Measurements from ENCODE around the gene BCL2A1.

BCL2A1 gene

DNA sequence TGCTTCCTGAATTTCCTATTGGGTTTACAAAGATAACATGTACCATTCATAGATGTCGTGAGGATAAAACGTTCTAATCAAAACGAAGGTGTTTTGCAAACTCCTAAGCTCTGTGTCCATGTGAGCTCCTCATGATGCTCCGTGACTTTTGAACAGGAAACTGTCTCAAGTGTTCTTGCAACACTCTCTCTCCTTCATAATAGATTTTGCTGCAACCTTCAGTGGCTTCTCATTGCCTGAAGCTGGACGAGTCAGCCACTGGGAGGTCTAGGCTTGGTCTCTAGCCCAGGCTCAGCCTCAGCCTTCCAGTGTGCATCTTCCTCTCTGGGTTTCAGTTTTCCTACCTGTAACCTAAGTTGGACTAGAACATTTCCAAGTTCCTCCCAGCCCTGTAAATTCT, 18.7 kb upstream of the BCL2A1 start:
- H3K4me3 ChIP-seq (ENCODE audit: extremely low read depth, insufficient read depth, low read length, poor library complexity, severe bottlenecking): no peak overlapping the region
- 81 to 89% methylated on average over 5 of the region's 5 CpGs for WGBS, 2 experiments (ENCODE audit: insufficient coverage in 2 of 2)

DNA sequence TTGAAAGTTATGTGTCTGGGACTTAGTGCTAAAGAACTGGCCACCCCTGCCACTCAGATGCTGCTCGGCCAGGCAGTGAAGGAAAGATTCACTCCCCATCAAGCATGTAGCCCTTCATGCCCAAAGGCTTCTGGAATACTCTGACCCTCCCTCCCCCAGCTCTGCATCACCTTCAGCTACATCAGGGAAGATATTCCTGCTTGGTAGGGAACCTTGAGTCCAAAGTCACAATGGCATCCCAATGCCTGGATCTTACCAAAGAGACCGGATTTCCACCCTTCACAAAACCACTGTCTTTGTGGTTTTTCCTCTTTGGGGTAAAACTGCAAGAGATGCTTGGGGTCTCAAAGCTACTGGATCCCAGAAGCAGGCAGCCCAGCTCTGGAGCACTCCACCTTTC, 18.2 kb upstream of the BCL2A1 start:
- Histone ChIP-seq H3K27ac (ENCODE audit: low read depth, low read length, severe bottlenecking) (no peak overlapping the region), H3K4me1 (ENCODE audit: control insufficient read depth, insufficient read depth, low read length, poor library complexity, severe bottlenecking) (no peaks in the 10 kb centered on the region), H3K9me3 (ENCODE audit: control insufficient read depth, low read length) (no peaks in the 10 kb centered on the region), H3K4me3 (ENCODE audit: extremely low read depth, insufficient read depth, low read length, poor library complexity, severe bottlenecking) (no peak overlapping the region), H3K36me3 (ENCODE audit: control insufficient read depth, insufficient read depth, low read length) (no peaks in the 10 kb centered on the region)
- 100% methylated on average over 1 of the region's 2 CpGs; no CpG with 5 or more reads in 1 of the 2 experiments for WGBS, 2 experiments (ENCODE audit: insufficient coverage in 2 of 2)

More for the DNA sequence above, 18.7 kb upstream of the BCL2A1 start:
- Histone ChIP-seq H3K4me1 (ENCODE audit: control insufficient read depth, insufficient read depth, low read length, poor library complexity, severe bottlenecking) (no peaks in the 10 kb centered on the region), H3K36me3 (ENCODE audit: control insufficient read depth, insufficient read depth, low read length) (no peaks in the 10 kb centered on the region), H3K9me3 (ENCODE audit: control insufficient read depth, low read length) (no peaks in the 10 kb centered on the region), H3K27ac (ENCODE audit: low read depth, low read length, severe bottlenecking) (no peak overlapping the region)

DNA sequence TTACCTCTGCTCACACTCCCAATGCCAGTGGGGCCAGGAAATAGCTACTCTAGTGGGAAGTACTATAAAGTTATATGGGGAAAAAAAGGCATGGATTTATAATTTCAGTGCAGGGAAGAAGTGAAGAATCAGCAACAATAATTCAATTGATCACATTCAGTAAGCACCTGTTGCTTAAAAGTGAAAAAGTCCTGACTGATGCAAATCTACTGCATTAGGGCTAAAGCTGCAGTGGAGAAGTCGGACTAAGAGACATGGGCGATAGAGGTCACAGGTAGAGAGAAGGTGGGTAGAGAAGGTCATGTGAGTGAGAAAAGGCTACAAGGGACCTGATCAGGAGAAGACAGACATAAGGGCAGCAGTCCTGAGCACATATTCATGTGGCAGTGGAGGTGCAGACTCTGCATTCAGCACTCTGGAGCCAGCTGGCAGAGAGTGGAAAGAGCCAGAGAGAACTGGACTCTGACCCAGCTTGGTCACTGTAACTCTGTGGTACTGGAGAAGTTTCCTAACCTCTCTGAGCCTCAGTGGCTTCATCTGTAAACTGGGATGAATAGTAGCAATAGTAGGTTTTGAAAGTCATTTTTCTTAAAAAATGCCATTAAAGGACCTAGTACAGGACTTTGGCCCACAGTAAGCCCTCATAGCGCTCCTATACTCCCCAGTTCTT, 17.6 kb upstream of the BCL2A1 start:
- WGBS, 2 experiments (ENCODE audit: insufficient coverage in 2 of 2): 95 to 97% methylated on average over 2 to 3 of the region's 3 CpGs
- H3K27ac ChIP-seq (ENCODE audit: low read depth, low read length, severe bottlenecking): no peak overlapping the region

DNA sequence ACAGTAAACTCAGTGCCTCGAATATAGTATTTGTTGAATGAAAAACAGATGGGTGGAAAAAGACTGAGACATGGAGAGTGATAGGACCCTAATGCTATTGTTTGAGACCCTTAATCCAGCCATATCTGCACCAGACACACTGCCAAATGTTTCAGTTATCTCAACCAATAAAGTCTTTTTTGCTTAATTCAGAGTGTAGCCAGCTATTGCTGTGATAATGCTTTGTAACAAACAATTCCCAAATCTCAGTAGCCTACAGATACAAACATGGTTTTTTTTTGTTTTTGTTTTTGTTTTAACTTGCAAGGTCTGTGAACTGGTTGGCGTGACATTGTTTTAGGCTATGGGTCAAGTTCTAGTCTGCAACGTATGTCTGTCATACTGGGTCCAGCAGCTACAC, 17.0 kb upstream of the BCL2A1 start:
- Histone ChIP-seq H3K4me3 (ENCODE audit: extremely low read depth, insufficient read depth, low read length, poor library complexity, severe bottlenecking) (no peak overlapping the region), H3K9me3 (ENCODE audit: control insufficient read depth, low read length) (no peaks in the 10 kb centered on the region), H3K36me3 (ENCODE audit: control insufficient read depth, insufficient read depth, low read length) (no peaks in the 10 kb centered on the region), H3K4me1 (ENCODE audit: control insufficient read depth, insufficient read depth, low read length, poor library complexity, severe bottlenecking) (no peaks in the 10 kb centered on the region), H3K27ac (ENCODE audit: low read depth, low read length, severe bottlenecking) (no peak overlapping the region)
- WGBS, 2 experiments (ENCODE audit: insufficient coverage in 2 of 2): 100% methylated on average over 2 to 3 of the region's 3 CpGs

More for the DNA sequence above, 17.6 kb upstream of the BCL2A1 start:
- Histone ChIP-seq H3K4me3 (ENCODE audit: extremely low read depth, insufficient read depth, low read length, poor library complexity, severe bottlenecking) (no peak overlapping the region), H3K36me3 (ENCODE audit: control insufficient read depth, insufficient read depth, low read length) (no peaks in the 10 kb centered on the region), H3K4me1 (ENCODE audit: control insufficient read depth, insufficient read depth, low read length, poor library complexity, severe bottlenecking) (no peaks in the 10 kb centered on the region), H3K9me3 (ENCODE audit: control insufficient read depth, low read length) (no peaks in the 10 kb centered on the region)

DNA sequence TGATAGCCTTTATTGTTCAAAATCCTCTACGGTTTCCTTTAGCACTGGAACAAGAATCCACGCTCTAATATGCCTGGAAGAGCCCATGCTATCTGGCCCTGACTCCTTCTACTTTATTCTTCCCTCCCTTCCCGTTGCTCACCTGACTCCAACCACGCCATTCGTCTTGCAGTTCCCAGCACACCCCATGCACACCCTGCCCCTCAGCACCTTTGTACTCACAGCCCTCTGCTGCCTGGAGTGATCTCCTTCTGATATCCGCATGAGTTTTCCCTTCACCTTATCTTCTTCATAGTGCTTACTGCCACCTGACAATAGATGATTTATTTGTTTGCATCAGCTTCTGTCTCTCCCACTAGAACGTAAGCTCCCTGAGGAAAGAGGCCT, 16.6 kb upstream of the BCL2A1 start:
- 85 to 86% methylated on average over 6 of the region's 7 CpGs for WGBS, 2 experiments (ENCODE audit: insufficient coverage in 2 of 2)
- H3K4me1 ChIP-seq (ENCODE audit: control insufficient read depth, insufficient read depth, low read length, poor library complexity, severe bottlenecking): no peaks in the 10 kb centered on the region
- no peaks in the 10 kb centered on the region for H3K9me3 ChIP-seq (ENCODE audit: control insufficient read depth, low read length)
- no peak overlapping the region for H3K4me3 ChIP-seq (ENCODE audit: extremely low read depth, insufficient read depth, low read length, poor library complexity, severe bottlenecking)
- H3K36me3 ChIP-seq (ENCODE audit: control insufficient read depth, insufficient read depth, low read length): no peaks in the 10 kb centered on the region
- no peak overlapping the region for H3K27ac ChIP-seq (ENCODE audit: low read depth, low read length, severe bottlenecking)

DNA sequence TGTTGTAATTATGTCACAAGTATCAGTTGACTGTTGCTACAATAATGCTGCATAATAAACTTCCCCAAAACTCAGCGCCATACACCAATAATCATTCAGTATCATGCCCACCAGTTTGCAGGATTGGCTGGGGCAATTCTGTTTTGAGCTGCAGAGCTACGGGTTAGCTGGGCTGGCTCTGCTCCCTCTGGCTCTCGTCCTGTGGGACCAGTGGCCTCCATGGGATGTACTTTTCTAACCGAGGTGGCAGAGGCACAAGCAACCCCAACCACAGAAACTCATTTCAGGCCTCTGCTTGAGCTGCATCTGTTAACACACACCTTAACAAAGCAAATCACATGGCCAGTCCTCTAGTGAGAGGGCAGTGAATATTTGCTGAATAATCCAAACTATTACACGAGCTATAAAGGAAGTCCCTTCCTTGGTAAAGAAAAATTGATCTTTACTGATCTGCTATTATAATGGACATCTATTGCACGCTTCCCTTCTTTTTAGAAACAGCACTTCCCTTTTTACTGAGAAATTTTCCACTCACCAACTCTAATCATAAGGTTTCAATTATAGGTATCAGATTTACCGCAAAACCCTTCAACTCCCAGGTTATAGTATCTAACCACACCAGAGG, 10.9 kb upstream of the BCL2A1 start:
- H3K4me3 ChIP-seq (ENCODE audit: extremely low read depth, insufficient read depth, low read length, poor library complexity, severe bottlenecking): no peak overlapping the region
- no peaks in the 10 kb centered on the region for H3K36me3 ChIP-seq (ENCODE audit: control insufficient read depth, insufficient read depth, low read length)
- no peaks in the 10 kb centered on the region for H3K4me1 ChIP-seq (ENCODE audit: control insufficient read depth, insufficient read depth, low read length, poor library complexity, severe bottlenecking)
- WGBS, 2 experiments (ENCODE audit: insufficient coverage in 2 of 2): 94 to 100% methylated on average over 4 to 5 of the region's 7 CpGs
- no peak overlapping the region for H3K27ac ChIP-seq (ENCODE audit: low read depth, low read length, severe bottlenecking)
- H3K9me3 ChIP-seq (ENCODE audit: control insufficient read depth, low read length): no peaks in the 10 kb centered on the region

DNA sequence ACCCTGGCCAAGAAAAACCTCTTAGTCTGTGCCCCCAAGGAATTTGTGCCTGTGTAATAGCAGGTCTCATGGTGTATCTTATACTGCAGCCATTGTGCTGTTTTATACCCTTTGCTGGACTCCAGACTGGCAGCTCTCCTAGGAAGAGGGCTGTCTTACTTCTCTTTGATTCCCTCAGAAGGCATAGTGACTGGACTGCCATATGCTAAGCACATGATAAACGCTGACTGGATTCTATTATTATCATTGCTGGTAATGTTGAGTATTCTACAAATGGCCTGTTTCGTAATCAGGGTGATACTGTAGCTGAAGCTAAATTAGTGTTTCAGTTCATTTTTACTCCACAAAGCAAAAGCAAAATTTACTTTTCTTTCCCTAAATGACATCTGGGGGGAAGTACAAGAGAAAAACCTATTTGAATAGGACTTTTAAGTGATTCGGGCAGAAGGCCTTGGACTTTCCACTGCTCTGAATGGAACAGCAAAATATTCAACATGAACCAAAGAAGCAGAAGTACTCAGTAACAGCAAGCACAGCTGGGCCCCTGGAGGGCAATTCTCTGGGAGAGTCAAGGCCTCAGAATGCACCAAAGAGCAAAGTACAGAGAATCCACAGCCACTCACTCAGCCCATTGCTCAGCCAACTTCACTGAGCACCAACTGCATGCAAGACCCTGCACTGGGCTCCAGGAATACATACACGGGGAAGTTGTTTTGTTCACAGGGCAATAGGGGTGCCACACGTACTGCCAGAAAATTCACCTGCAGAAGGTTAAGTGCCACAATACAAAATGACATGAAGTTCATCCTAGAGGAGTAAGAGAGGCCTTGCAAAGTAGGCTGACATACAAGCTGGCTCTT, 7.9 kb upstream of the BCL2A1 start:
- Histone ChIP-seq H3K4me3 (ENCODE audit: extremely low read depth, insufficient read depth, low read length, poor library complexity, severe bottlenecking) (no peak overlapping the region), H3K36me3 (ENCODE audit: control insufficient read depth, insufficient read depth, low read length) (no peaks in the 10 kb centered on the region), H3K4me1 (ENCODE audit: control insufficient read depth, insufficient read depth, low read length, poor library complexity, severe bottlenecking) (no peaks in the 10 kb centered on the region), H3K27ac (ENCODE audit: low read depth, low read length, severe bottlenecking) (peak overlapping the region; percentile 4), H3K9me3 (ENCODE audit: control insufficient read depth, low read length) (no peaks in the 10 kb centered on the region)
- WGBS, 2 experiments (ENCODE audit: insufficient coverage in 2 of 2): 84 to 92% methylated on average over 2 of the region's 5 CpGs

DNA sequence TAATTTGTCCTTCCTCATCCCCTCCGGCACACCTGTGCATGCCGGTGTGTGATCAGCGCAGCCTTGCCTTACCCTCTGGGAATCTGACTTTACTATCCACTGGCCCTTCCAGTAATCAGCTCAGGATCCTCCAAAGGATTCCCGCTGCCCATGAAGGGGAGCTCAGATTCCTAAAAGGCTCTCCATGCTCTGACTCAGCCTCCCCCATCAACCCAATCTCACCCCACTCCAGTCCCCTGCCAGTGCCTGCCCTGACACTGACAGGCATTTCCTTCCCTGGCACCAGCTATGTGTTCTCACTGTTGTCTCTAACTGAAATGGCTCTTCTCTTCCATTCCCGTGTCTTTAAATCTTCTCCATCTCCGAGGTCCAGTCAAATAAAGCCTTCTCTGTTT, 7.3 kb upstream of the BCL2A1 start:
- Histone ChIP-seq H3K27ac (ENCODE audit: low read depth, low read length, severe bottlenecking) (peak overlapping the region; percentile 4), H3K9me3 (ENCODE audit: control insufficient read depth, low read length) (no peaks in the 10 kb centered on the region), H3K36me3 (ENCODE audit: control insufficient read depth, insufficient read depth, low read length) (no peaks in the 10 kb centered on the region), H3K4me3 (ENCODE audit: extremely low read depth, insufficient read depth, low read length, poor library complexity, severe bottlenecking) (no peak overlapping the region), H3K4me1 (ENCODE audit: control insufficient read depth, insufficient read depth, low read length, poor library complexity, severe bottlenecking) (no peaks in the 10 kb centered on the region)
- 90 to 91% methylated on average over 4 to 6 of the region's 6 CpGs for WGBS, 2 experiments (ENCODE audit: insufficient coverage in 2 of 2)

DNA sequence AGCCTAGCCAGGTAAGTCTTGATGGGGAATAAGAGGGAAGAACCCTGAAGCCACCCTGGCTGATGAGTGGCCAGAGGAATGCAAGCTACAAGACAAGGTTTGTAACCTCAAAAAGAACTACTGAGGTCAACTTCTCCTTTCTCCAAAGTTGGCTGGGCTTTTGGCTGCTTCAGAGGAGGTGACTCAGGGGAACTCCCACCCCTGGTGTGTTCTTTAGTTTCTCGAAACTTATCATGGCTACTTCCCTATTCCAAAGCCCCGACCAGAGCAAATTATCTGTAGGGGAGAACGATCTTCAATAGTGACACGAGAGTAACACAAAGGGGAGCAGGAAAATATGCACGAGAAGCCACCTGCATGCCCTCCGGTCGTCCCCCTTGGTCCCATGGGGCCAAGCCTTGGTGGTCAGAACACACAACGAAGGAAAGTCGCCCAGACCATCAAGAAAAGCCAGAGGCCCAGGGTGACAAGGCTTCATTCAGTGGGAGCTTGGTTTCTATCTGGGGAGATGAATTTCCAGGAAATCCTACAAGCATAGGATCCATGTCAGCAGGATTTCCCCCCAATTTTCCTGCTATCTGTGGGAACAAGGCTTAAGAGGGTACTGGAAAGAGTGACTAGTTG, 6.5 kb upstream of the BCL2A1 start:
- no peaks in the 10 kb centered on the region for H3K36me3 ChIP-seq (ENCODE audit: control insufficient read depth, insufficient read depth, low read length)
- H3K4me3 ChIP-seq (ENCODE audit: extremely low read depth, insufficient read depth, low read length, poor library complexity, severe bottlenecking): no peak overlapping the region
- no peak overlapping the region for H3K27ac ChIP-seq (ENCODE audit: low read depth, low read length, severe bottlenecking)
- no peaks in the 10 kb centered on the region for H3K4me1 ChIP-seq (ENCODE audit: control insufficient read depth, insufficient read depth, low read length, poor library complexity, severe bottlenecking)
- 81 to 86% methylated on average over 5 to 7 of the region's 9 CpGs for WGBS, 2 experiments (ENCODE audit: insufficient coverage in 2 of 2)
- H3K9me3 ChIP-seq (ENCODE audit: control insufficient read depth, low read length): no peaks in the 10 kb centered on the region

DNA sequence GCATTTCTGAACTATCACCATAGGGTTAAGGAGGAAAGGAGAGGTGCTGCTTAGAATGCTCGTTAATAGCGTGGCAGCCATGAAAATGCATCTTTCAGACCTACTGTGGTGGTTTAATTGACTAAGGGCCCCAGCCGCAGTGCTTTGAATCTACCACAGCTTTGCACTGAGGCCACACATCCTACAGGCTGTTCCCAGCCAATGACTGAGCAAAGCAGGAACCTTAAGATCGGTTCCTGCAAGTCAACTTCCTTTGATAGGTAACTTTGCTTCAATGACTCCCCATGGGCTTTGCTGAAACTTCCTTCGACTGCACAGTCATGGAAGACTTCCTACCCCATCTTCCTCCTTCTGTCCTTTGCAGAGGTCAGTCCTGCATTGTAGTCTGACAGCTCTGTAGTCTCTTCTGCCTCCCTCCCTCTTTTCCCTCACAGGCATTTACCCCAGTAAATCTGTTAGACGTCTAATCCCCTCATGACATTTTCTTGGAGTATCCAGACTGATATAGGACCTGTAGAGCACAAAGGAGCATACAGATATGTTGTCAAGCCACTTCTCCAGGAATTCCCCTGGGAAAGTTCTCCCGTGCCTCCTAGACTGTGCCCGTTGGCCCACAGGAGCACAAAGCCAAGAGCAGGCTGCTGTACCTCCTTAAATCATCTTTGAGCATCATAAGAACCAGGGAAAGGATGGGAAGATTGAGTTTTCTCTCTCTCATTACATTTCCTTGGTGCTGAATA, 2.6 kb upstream of the BCL2A1 start:
- H3K36me3 ChIP-seq (ENCODE audit: control insufficient read depth, insufficient read depth, low read length): no peaks in the 10 kb centered on the region
- H3K4me1 ChIP-seq (ENCODE audit: control insufficient read depth, insufficient read depth, low read length, poor library complexity, severe bottlenecking): no peaks in the 10 kb centered on the region
- no peaks in the 10 kb centered on the region for H3K9me3 ChIP-seq (ENCODE audit: control insufficient read depth, low read length)
- no peak overlapping the region for H3K27ac ChIP-seq (ENCODE audit: low read depth, low read length, severe bottlenecking)
- H3K4me3 ChIP-seq (ENCODE audit: extremely low read depth, insufficient read depth, low read length, poor library complexity, severe bottlenecking): no peak overlapping the region
- WGBS, 2 experiments (ENCODE audit: insufficient coverage in 2 of 2): 74 to 89% methylated on average over 6 of the region's 8 CpGs
